ENCODE results near the gene MTA3.

The MTA3 gene

GRCh38 chr2:42792583-42793333, 224.3 kb downstream of the MTA3 start, which contains the start of gene HAAO:
HAAO (minus strand) TSS chr2:42792583; CDS start chr2:42792536, 47 bp downstream.
- in situ Hi-C loops (cut with MboI; ENCODE audit: low sequenced_read_pairs) = no loop called here
- Histone ChIP-seq H3K4me3 (peak within 1 kb of the TSS; percentile 58), H3K27me3 (ENCODE audit: low read depth) (no peaks in the 10 kb centered on the region), H3K9me3 (no peaks in the 10 kb centered on the region), H3K36me3 (replicated peaks) (peaks cover 5% of the 10 kb centered on the region), H3K4me1 (peaks cover 21% of the 10 kb centered on the region)
- peak; percentile 58 to 79 for DNase-seq (ENCODE audit: low spot score in 2 of 2)

GRCh38 chr2:42793334-42794270, 225.2 kb downstream of the MTA3 start:
- Histone ChIP-seq H3K27me3 (ENCODE audit: low read depth) (no peaks in the 10 kb centered on the region), H3K4me1 (peaks cover 21% of the 10 kb centered on the region), H3K36me3 (replicated peaks) (peaks cover 3% of the 10 kb centered on the region), H3K4me3 (peak overlapping the region; percentile 58), H3K9me3 (no peaks in the 10 kb centered on the region)
- in situ Hi-C loops (cut with MboI; ENCODE audit: low sequenced_read_pairs) = no loop called here
- peak; percentile 48 to 54 for DNase-seq (ENCODE audit: low spot score in 2 of 2)

- in situ Hi-C loops (cut with MboI; ENCODE audit: low sequenced_read_pairs) = no loop called here
- no peaks in the 10 kb centered on the region for H3K9me3 ChIP-seq
- peaks cover 21% of the 10 kb centered on the region for H3K4me1 ChIP-seq
- no peaks in the 10 kb centered on the region for H3K27me3 ChIP-seq (ENCODE audit: low read depth)
- no peaks in the 10 kb centered on the region; the same call in 1 of the 2 replicates for H3K36me3 ChIP-seq (replicated peaks)
- peak overlapping the region; percentile 58 for H3K4me3 ChIP-seq
- peak; percentile 79 to 82 for DNase-seq (ENCODE audit: low spot score in 2 of 2)
These were observed 226.0 kb downstream of the MTA3 start for GRCh38 chr2:42794271-42795046.

- peaks cover 21% of the 10 kb centered on the region for H3K4me1 ChIP-seq
- no peaks in the 10 kb centered on the region for H3K9me3 ChIP-seq
- H3K36me3 ChIP-seq (replicated peaks) = no peaks in the 10 kb centered on the region; the same call in 1 of the 2 replicates
- no peak overlapping the region for H3K4me3 ChIP-seq
- in situ Hi-C loops (cut with MboI; ENCODE audit: low sequenced_read_pairs) = no loop called here
- H3K27me3 ChIP-seq (ENCODE audit: low read depth) = no peaks in the 10 kb centered on the region
- DNase-seq (ENCODE audit: low spot score in 2 of 2) = no peak
These were observed 226.8 kb downstream of the MTA3 start for GRCh38 chr2:42795275-42795674.

- peaks cover 21% of the 10 kb centered on the region for H3K4me1 ChIP-seq
- no peaks in the 10 kb centered on the region for H3K27me3 ChIP-seq (ENCODE audit: low read depth)
- H3K4me3 ChIP-seq = no peak overlapping the region
- no peak for DNase-seq (ENCODE audit: low spot score in 2 of 2)
- H3K36me3 ChIP-seq (replicated peaks) = no peaks in the 10 kb centered on the region; the same call in 1 of the 2 replicates
- in situ Hi-C loops (cut with MboI; ENCODE audit: low sequenced_read_pairs) = no loop called here
- no peaks in the 10 kb centered on the region for H3K9me3 ChIP-seq
These were observed 227.4 kb downstream of the MTA3 start for GRCh38 chr2:42795841-42796301.

- no peak overlapping the region for H3K4me3 ChIP-seq
- no peaks in the 10 kb centered on the region for H3K9me3 ChIP-seq
- no peaks in the 10 kb centered on the region; the same call in 1 of the 2 replicates for H3K36me3 ChIP-seq (replicated peaks)
- DNase-seq (ENCODE audit: low spot score in 2 of 2) = no peak
- H3K27me3 ChIP-seq (ENCODE audit: low read depth) = no peaks in the 10 kb centered on the region
- peaks cover 17% of the 10 kb centered on the region for H3K4me1 ChIP-seq
- in situ Hi-C loops (cut with MboI; ENCODE audit: low sequenced_read_pairs) = no loop called here
These were observed 228.2 kb downstream of the MTA3 start for GRCh38 chr2:42796427-42797248.

- Histone ChIP-seq H3K36me3 (replicated peaks) (no peaks in the 10 kb centered on the region; the same call in 1 of the 2 replicates), H3K4me3 (no peak overlapping the region), H3K9me3 (no peaks in the 10 kb centered on the region), H3K4me1 (peaks cover 13% of the 10 kb centered on the region), H3K27me3 (ENCODE audit: low read depth) (no peaks in the 10 kb centered on the region)
- in situ Hi-C loops (cut with MboI; ENCODE audit: low sequenced_read_pairs) = no loop called here
- DNase-seq (ENCODE audit: low spot score in 2 of 2) = no peak
These were observed 228.8 kb downstream of the MTA3 start for GRCh38 chr2:42797281-42797680.

- in situ Hi-C loops (cut with MboI; ENCODE audit: low sequenced_read_pairs) = no loop called here
- Histone ChIP-seq H3K9me3 (no peaks in the 10 kb centered on the region), H3K36me3 (replicated peaks) (no peaks in the 10 kb centered on the region), H3K4me3 (no peak overlapping the region), H3K27me3 (ENCODE audit: low read depth) (no peaks in the 10 kb centered on the region), H3K4me1 (peaks cover 1% of the 10 kb centered on the region)
- no peak for DNase-seq (ENCODE audit: low spot score in 2 of 2)
These were observed 231.4 kb downstream of the MTA3 start for GRCh38 chr2:42799881-42800280.

GRCh38 chr2:42800461-42800962, 232.1 kb downstream of the MTA3 start:
- Histone ChIP-seq H3K4me1 (no peaks in the 10 kb centered on the region), H3K27me3 (ENCODE audit: low read depth) (no peaks in the 10 kb centered on the region), H3K36me3 (replicated peaks) (no peaks in the 10 kb centered on the region), H3K4me3 (no peak overlapping the region), H3K9me3 (no peaks in the 10 kb centered on the region)
- no peak for DNase-seq (ENCODE audit: low spot score in 2 of 2)
- in situ Hi-C loops (cut with MboI; ENCODE audit: low sequenced_read_pairs) = no loop called here

- DNase-seq (ENCODE audit: low spot score in 2 of 2) = no peak
- no peak overlapping the region for H3K4me3 ChIP-seq
- no peaks in the 10 kb centered on the region for H3K9me3 ChIP-seq
- no peaks in the 10 kb centered on the region for H3K4me1 ChIP-seq
- in situ Hi-C loops (cut with MboI; ENCODE audit: low sequenced_read_pairs) = no loop called here
- H3K36me3 ChIP-seq (replicated peaks) = no peaks in the 10 kb centered on the region
- H3K27me3 ChIP-seq (ENCODE audit: low read depth) = no peaks in the 10 kb centered on the region
These were observed 232.5 kb downstream of the MTA3 start for GRCh38 chr2:42800981-42801380.

- Histone ChIP-seq H3K9me3 (no peaks in the 10 kb centered on the region), H3K4me3 (no peak overlapping the region), H3K4me1 (no peaks in the 10 kb centered on the region), H3K27me3 (ENCODE audit: low read depth) (no peaks in the 10 kb centered on the region), H3K36me3 (replicated peaks) (no peaks in the 10 kb centered on the region)
- in situ Hi-C loops (cut with MboI; ENCODE audit: low sequenced_read_pairs) = no loop called here
- no peak for DNase-seq (ENCODE audit: low spot score in 2 of 2)
These were observed 232.9 kb downstream of the MTA3 start for GRCh38 chr2:42801381-42801780.

GRCh38 chr2:42802150-42802549, 233.7 kb downstream of the MTA3 start:
- H3K4me1 ChIP-seq = no peaks in the 10 kb centered on the region
- H3K36me3 ChIP-seq (replicated peaks) = no peaks in the 10 kb centered on the region
- no peaks in the 10 kb centered on the region for H3K27me3 ChIP-seq (ENCODE audit: low read depth)
- no peaks in the 10 kb centered on the region for H3K9me3 ChIP-seq
- no peak overlapping the region for H3K4me3 ChIP-seq
- DNase-seq (ENCODE audit: low spot score in 2 of 2) = no peak
- in situ Hi-C loops (cut with MboI; ENCODE audit: low sequenced_read_pairs) = no loop called here

Data from HAP-1 (cell line).